Measurements from ENCODE around the gene COG2. TPM values are rescaled to one million over a fixed set of nuclear protein-coding genes. Genes with fewer than 3 reads are reported as not detected.

The COG2 gene
- total and polyA plus RNA-seq, 2 of the 13 experiments (the other 11 are each of a cell fraction or from before 2014, with no cell fraction given), result 16.8 to 36.3 TPM

DNA sequence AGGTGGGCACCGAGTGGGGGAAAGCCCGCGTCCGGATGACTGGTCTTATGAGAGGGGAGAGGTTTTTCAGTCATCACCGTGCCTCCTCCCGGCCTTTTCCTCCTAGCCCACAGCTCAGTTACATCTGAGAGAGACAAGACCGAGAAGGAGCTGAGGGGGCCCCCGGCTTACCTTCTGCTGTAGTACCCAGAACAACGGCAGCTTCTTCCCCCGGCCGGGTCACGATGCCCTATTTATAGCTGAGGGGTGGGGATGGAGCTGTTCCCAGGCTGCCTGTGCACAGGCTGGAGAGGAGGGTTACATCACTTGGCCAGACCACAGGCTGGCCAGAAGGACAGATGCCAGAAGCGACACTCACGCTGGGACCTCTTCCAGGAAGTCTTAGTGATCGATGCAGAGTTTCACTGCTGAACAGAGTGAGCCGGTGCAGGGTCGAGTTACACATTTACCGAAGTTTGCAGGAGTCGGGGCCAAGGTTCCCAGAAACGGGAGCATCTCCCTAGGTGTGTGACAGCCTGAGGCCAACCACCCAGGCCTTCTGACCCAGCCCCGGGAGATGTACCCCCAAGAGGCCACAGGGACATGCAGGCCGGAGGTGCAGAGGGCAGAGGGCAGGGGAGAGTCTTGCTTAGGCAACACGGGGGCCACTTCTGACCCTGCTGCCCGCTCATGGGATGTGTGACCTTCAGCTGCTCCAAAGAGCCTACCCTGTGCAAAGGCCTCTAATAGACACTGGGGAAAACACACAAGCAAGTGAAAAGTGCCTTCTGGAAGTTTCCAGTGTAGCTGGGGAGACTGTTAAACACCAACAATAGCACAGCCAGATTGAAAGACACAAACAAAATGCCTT, 71.9 kb downstream of the COG2 start, which contains the start of gene AGT (continued):
- no peak for TF ChIP-seq NFIC (IDR thresholded peaks at IDR 0.05; ENCODE audit: low read length)
- no peak for TF ChIP-seq SMARCC2 (IDR thresholded peaks at IDR 0.05)
- TF ChIP-seq, protein P1, sequence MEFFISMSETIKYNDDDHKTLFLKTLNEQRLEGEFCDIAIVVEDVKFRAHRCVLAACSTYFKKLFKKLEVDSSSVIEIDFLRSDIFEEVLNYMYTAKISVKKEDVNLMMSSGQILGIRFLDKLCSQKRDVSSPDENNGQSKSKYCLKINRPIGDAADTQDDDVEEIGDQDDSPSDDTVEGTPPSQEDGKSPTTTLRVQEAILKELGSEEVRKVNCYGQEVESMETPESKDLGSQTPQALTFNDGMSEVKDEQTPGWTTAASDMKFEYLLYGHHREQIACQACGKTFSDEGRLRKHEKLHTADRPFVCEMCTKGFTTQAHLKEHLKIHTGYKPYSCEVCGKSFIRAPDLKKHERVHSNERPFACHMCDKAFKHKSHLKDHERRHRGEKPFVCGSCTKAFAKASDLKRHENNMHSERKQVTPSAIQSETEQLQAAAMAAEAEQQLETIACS (CRISPR knock-in tag; IDR thresholded peaks at IDR 0.05), result no peak
- no peak for TF ChIP-seq KLF11 (CRISPR knock-in tag; IDR thresholded peaks at IDR 0.05)
- peak; percentile 88 for TF ChIP-seq TAF1 (CRISPR knock-in tag; IDR thresholded peaks at IDR 0.05)
- TF ChIP-seq PCBP2 (optimal IDR thresholded peaks at IDR 0.05; ENCODE audit: low read depth, low read length, poor library complexity, severe bottlenecking), result no peak
- TF ChIP-seq RNF2 (conservative IDR thresholded peaks at IDR 0.05; ENCODE audit: low read depth), result 0 out of 2 replicates have a peak, but pooled peaks have one; percentile 33
- TF ChIP-seq, protein P2, sequence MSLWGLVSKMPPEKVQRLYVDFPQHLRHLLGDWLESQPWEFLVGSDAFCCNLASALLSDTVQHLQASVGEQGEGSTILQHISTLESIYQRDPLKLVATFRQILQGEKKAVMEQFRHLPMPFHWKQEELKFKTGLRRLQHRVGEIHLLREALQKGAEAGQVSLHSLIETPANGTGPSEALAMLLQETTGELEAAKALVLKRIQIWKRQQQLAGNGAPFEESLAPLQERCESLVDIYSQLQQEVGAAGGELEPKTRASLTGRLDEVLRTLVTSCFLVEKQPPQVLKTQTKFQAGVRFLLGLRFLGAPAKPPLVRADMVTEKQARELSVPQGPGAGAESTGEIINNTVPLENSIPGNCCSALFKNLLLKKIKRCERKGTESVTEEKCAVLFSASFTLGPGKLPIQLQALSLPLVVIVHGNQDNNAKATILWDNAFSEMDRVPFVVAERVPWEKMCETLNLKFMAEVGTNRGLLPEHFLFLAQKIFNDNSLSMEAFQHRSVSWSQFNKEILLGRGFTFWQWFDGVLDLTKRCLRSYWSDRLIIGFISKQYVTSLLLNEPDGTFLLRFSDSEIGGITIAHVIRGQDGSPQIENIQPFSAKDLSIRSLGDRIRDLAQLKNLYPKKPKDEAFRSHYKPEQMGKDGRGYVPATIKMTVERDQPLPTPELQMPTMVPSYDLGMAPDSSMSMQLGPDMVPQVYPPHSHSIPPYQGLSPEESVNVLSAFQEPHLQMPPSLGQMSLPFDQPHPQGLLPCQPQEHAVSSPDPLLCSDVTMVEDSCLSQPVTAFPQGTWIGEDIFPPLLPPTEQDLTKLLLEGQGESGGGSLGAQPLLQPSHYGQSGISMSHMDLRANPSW (CRISPR knock-in tag; IDR thresholded peaks at IDR 0.05; ENCODE audit: borderline replicate concordance), result peak; percentile 66; the same call in 1 of the 2 replicates
- TF ChIP-seq, protein P3, sequence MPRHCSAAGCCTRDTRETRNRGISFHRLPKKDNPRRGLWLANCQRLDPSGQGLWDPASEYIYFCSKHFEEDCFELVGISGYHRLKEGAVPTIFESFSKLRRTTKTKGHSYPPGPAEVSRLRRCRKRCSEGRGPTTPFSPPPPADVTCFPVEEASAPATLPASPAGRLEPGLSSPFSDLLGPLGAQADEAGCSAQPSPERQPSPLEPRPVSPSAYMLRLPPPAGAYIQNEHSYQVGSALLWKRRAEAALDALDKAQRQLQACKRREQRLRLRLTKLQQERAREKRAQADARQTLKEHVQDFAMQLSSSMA (CRISPR knock-in tag; IDR thresholded peaks at IDR 0.05), result peak; percentile 91
- peak; percentile 78 for TF ChIP-seq ZNF446 (CRISPR knock-in tag; IDR thresholded peaks at IDR 0.05)
- no peak for TF ChIP-seq MTF2 (CRISPR knock-in tag; IDR thresholded peaks at IDR 0.05; ENCODE audit: borderline replicate concordance)
- peak; percentile 79; the same call in 1 of the 2 replicates for TF ChIP-seq ZNF749 (CRISPR knock-in tag; IDR thresholded peaks at IDR 0.05; ENCODE audit: borderline replicate concordance)
- no peak for TF ChIP-seq IKZF4 (CRISPR knock-in tag; IDR thresholded peaks at IDR 0.05; ENCODE audit: borderline replicate concordance, low read depth, not compliant biosample characterization)
- TF ChIP-seq FIP1L1 (IDR thresholded peaks at IDR 0.05; ENCODE audit: borderline replicate concordance, insufficient read depth, low read depth, low read length), result no peak
- TF ChIP-seq, protein P4, sequence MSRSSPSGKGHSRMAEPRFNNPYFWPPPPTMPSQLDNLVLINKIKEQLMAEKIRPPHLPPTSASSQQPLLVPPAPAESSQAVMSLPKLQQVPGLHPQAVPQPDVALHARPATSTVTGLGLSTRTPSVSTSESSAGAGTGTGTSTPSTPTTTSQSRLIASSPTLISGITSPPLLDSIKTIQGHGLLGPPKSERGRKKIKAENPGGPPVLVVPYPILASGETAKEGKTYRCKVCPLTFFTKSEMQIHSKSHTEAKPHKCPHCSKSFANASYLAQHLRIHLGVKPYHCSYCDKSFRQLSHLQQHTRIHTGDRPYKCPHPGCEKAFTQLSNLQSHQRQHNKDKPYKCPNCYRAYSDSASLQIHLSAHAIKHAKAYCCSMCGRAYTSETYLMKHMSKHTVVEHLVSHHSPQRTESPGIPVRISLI (CRISPR knock-in tag; IDR thresholded peaks at IDR 0.05; ENCODE audit: borderline replicate concordance), result peak; percentile 69; the same call in 1 of the 2 replicates
- TF ChIP-seq ZSCAN20 (CRISPR knock-in tag; IDR thresholded peaks at IDR 0.05; ENCODE audit: borderline replicate concordance), result 0 out of 2 replicates have a peak, but pooled peaks have one; percentile 18
- peak; percentile 53; the same call in 1 of the 2 replicates for TF ChIP-seq MAZ (IDR thresholded peaks at IDR 0.05; ENCODE audit: borderline replicate concordance, low read depth, low read length)
- peak; percentile 81 for TF ChIP-seq MAZ (CRISPR knock-in tag; IDR thresholded peaks at IDR 0.05; ENCODE audit: low read depth)
- TF ChIP-seq, protein P5, sequence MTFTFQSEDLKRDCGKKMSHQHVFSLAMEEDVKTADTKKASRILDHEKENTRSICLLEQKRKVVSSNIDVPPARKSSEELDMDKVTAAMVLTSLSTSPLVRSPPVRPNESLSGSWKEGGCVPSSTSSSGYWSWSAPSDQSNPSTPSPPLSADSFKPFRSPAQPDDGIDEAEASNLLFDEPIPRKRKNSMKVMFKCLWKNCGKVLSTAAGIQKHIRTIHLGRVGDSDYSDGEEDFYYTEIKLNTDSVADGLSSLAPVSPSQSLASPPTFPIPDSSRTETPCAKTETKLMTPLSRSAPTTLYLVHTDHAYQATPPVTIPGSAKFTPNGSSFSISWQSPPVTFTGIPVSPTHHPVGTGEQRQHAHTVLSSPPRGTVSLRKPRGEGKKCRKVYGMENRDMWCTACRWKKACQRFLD (CRISPR knock-in tag; IDR thresholded peaks at IDR 0.05; ENCODE audit: borderline replicate concordance), result peak; percentile 20; the same call in 1 of the 2 replicates
- TF ChIP-seq DPF2 (CRISPR knock-in tag; IDR thresholded peaks at IDR 0.05; ENCODE audit: borderline replicate concordance, low read depth), result peak; percentile 98
- peak; percentile 93 for TF ChIP-seq ZBTB38 (CRISPR knock-in tag; IDR thresholded peaks at IDR 0.05)
